Fibroblast of lung (primary cell): Measurements from ENCODE around the gene CAMK1D. TPM values are rescaled to one million over a fixed set of nuclear protein-coding genes. Genes with fewer than 3 reads are reported as not detected.
"Not testable (repeated sequence)": the region's sequence is repeated elsewhere in the genome, so short reads cannot be mapped to it uniquely, and the experiment has no call there.

Source experiments
- DNase-seq, 2 donors: peaks; one replicate each; pipeline versions ENCODE4 v3.0.0 to v3.0.0-alpha.2; 2010; ENCODE audit warnings: low read depth in 2 of 2
- H2AFZ ChIP-seq: 2 replicates; pipeline ENCODE4 v1.5.1; 2012; ENCODE audit warnings: low read length, control low read depth, inconsistent platforms
- H3K27ac ChIP-seq: 2 replicates; pipeline ENCODE4 v1.5.1; 2011; ENCODE audit warnings: low read length, control low read depth; ENCODE audit not compliant: insufficient read depth
- H3K27me3 ChIP-seq: 2 replicates; pipeline ENCODE4 v1.5.1; 2011; ENCODE audit warnings: mild to moderate bottlenecking, low read length; ENCODE audit not compliant: control insufficient read depth, insufficient read depth
- H3K36me3 ChIP-seq: 2 replicates; pipeline ENCODE4 v1.5.1; 2011; ENCODE audit warnings: low read length; ENCODE audit not compliant: control insufficient read depth, insufficient read depth
- H3K4me1 ChIP-seq: 2 replicates; pipeline ENCODE4 v1.5.1; 2011; ENCODE audit warnings: low read length; ENCODE audit not compliant: control insufficient read depth, insufficient read depth; ENCODE audit errors: extremely low read depth
- H3K4me2 ChIP-seq: 2 replicates; pipeline ENCODE4 v1.5.1; 2011; ENCODE audit warnings: low read length, control low read depth; ENCODE audit not compliant: insufficient read depth; ENCODE audit errors: extremely low read depth
- H3K4me3 ChIP-seq, 4 experiments: fragments of 200-600 bp in 1 of 4; sonication (generic) in 1 of 4; replicated peaks in 1 of 4; 2 replicates each; pipeline ENCODE4 v1.5.1; 2011 to 2016; ENCODE audit warnings: low read length in 4 of 4, low read depth in 3 of 4, mild to moderate bottlenecking in 3 of 4, control low read depth in 2 of 4, inconsistent platforms in 1 of 4, mixed read lengths in 1 of 4; ENCODE audit not compliant: insufficient read depth in 1 of 4; ENCODE audit errors: control extremely low read depth in 1 of 4
- H3K79me2 ChIP-seq: 2 replicates; pipeline ENCODE4 v1.5.1; 2012; ENCODE audit warnings: mild to moderate bottlenecking, low read length, inconsistent platforms; ENCODE audit not compliant: control insufficient read depth, insufficient read depth
- H3K9ac ChIP-seq: 2 replicates; pipeline ENCODE4 v1.5.1; 2011; ENCODE audit warnings: mild to moderate bottlenecking, low read length, control low read depth; ENCODE audit not compliant: insufficient read depth
- H3K9me3 ChIP-seq: 2 replicates; pipeline ENCODE4 v1.5.1; 2012; ENCODE audit warnings: low read depth, low read length; ENCODE audit not compliant: control insufficient read depth, insufficient read depth
- H4K20me1 ChIP-seq: 2 replicates; pipeline ENCODE4 v1.5.1; 2011; ENCODE audit warnings: low read length; ENCODE audit not compliant: control insufficient read depth, insufficient read depth; ENCODE audit errors: extremely low read depth
- CTCF ChIP-seq, 2 donors: IDR thresholded peaks in 1 of 2; conservative IDR thresholded peaks in 1 of 2; 1 replicate in 1 of 2; 2 replicates in 1 of 2; pipeline ENCODE4 v1.5.1; 2011 to 2012; ENCODE audit warnings: low read length in 2 of 2, control low read depth in 1 of 2, inconsistent platforms in 1 of 2, low read depth in 1 of 2, mild to moderate bottlenecking in 1 of 2
- EZH2 ChIP-seq: IDR thresholded peaks from 2 replicates; pipeline ENCODE4 v1.5.1; 2012; ENCODE audit warnings: low read length, control low read depth, mild to moderate bottlenecking; ENCODE audit errors: missing control alignments
- polyA plus RNA-seq, 2 donors: library from polyadenylated mRNA; depleted of rRNA in 1 of 2; stranded (reverse) in 1 of 2; unstranded in 1 of 2; fragments of >200 nt; gene quantifications; 2 replicates each; pipeline ENCODE4 v1.2.1, GENCODE V29; 2011 to 2012; ENCODE audit warnings: missing spikeins in 1 of 2
- total RNA-seq: library from RNA; depleted of rRNA; stranded (reverse); fragments of >200 nt; gene quantifications from 2 replicates; pipeline ENCODE4 v1.2.1, GENCODE V29; 2014

Gene CAMK1D
- total and polyA plus RNA-seq, 2 donors (not counting 1 experiment from before 2014, with no cell fraction given): 2.3 TPM

GRCh38 chr10:12862459-12862858 is 513.1 kb downstream of the CAMK1D start:
- no peak for DNase-seq
- no peak for TF ChIP-seq CTCF (conservative IDR thresholded peaks at IDR 0.05 in 1 of 2, IDR thresholded peaks at IDR 0.05 in 1 of 2; ENCODE audit: low read depth in 1 of 2, low read length in 2 of 2)
- TF ChIP-seq EZH2: no peak
- H3K4me2 ChIP-seq: no peak overlapping the region
- no peak overlapping the region for H2AFZ ChIP-seq
- H3K4me3 ChIP-seq: no peak overlapping the region
- no peaks in the 10 kb centered on the region for H3K4me1 ChIP-seq
- no peaks in the 10 kb centered on the region for H3K9me3 ChIP-seq
- no peaks in the 10 kb centered on the region for H3K79me2 ChIP-seq
- H3K9ac ChIP-seq: no peak overlapping the region
- no peaks in the 10 kb centered on the region for H3K36me3 ChIP-seq
- no peak overlapping the region for H3K27ac ChIP-seq
- H3K27me3 ChIP-seq: no peaks in the 10 kb centered on the region
- no peaks in the 10 kb centered on the region for H4K20me1 ChIP-seq

DNA sequence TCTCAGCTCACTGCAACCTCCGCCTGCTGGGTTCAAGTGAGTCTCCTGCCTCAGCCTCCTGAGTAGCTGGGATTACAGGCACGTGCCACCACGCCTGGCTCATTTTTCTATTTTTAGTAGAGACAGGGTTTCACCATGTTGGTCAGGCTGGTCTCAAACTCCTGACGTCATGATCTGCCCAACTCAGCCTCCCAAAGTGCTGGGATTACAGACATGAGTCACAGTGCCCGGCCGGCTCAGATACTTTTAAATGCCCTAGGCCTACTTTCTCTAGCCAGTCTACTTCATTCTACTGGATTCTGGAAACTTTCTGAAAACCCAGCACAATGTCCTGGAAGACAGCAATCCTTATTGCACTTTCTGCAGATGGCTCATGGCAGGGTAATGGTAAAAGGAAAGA is 516.2 kb downstream of the CAMK1D start:
- not testable (repeated sequence) for H2AFZ ChIP-seq, H3K9ac ChIP-seq, DNase-seq, H3K36me3 ChIP-seq, H3K27ac ChIP-seq, H3K9me3 ChIP-seq, H3K27me3 ChIP-seq, H3K4me1 ChIP-seq, H3K79me2 ChIP-seq, H3K4me2 ChIP-seq, H4K20me1 ChIP-seq, H3K4me3 ChIP-seq

- Histone ChIP-seq H3K4me1 (no peaks in the 10 kb centered on the region), H2AFZ (no peak overlapping the region), H4K20me1 (no peaks in the 10 kb centered on the region), H3K9me3 (no peaks in the 10 kb centered on the region), H3K27ac (no peak overlapping the region), H3K4me3 (no peak overlapping the region), H3K79me2 (no peaks in the 10 kb centered on the region), H3K9ac (no peak overlapping the region), H3K36me3 (no peaks in the 10 kb centered on the region), H3K4me2 (no peak overlapping the region), H3K27me3 (no peaks in the 10 kb centered on the region)
- DNase-seq: peak in 1 of 2 donors; percentile 11
- TF ChIP-seq CTCF (conservative IDR thresholded peaks at IDR 0.05 in 1 of 2, IDR thresholded peaks at IDR 0.05 in 1 of 2; ENCODE audit: low read depth in 1 of 2, low read length in 2 of 2) (no peak), EZH2 (no peak)
These were observed 518.9 kb downstream of the CAMK1D start for GRCh38 chr10:12868229-12868628.
